GM12872 (cell line): Measurements from ENCODE around the gene PIK3C2G.

Experiments
- TF ChIP-seq, protein P1 (sequence below): IDR thresholded peaks from 3 replicates; pipeline ENCODE4 v1.5.1; 2011; ENCODE audit warnings: low read depth, mild to moderate bottlenecking, low read length, moderate library complexity; ENCODE audit not compliant: insufficient read depth

PIK3C2G gene

DNA sequence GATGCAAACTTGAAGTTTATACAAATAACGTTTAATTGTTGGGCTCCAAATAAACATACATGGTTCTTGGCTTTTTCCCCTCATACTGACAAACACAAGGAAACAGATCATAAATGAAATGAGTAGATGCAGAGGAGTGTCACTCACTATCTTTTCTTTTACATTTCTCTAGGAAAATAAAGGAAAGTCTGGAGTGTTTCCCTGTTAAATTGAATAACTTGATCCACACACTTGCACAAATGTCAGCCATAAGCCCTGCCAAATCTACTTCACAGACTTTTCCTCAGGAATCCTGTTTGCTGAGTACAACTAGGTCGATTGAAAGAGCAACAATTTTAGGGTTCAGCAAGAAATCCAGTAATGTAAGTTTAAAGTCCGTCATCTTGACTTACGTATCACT lies 301.2 kb downstream of the PIK3C2G start:
- TF ChIP-seq, protein P1, sequence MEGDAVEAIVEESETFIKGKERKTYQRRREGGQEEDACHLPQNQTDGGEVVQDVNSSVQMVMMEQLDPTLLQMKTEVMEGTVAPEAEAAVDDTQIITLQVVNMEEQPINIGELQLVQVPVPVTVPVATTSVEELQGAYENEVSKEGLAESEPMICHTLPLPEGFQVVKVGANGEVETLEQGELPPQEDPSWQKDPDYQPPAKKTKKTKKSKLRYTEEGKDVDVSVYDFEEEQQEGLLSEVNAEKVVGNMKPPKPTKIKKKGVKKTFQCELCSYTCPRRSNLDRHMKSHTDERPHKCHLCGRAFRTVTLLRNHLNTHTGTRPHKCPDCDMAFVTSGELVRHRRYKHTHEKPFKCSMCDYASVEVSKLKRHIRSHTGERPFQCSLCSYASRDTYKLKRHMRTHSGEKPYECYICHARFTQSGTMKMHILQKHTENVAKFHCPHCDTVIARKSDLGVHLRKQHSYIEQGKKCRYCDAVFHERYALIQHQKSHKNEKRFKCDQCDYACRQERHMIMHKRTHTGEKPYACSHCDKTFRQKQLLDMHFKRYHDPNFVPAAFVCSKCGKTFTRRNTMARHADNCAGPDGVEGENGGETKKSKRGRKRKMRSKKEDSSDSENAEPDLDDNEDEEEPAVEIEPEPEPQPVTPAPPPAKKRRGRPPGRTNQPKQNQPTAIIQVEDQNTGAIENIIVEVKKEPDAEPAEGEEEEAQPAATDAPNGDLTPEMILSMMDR = no peak

DNA sequence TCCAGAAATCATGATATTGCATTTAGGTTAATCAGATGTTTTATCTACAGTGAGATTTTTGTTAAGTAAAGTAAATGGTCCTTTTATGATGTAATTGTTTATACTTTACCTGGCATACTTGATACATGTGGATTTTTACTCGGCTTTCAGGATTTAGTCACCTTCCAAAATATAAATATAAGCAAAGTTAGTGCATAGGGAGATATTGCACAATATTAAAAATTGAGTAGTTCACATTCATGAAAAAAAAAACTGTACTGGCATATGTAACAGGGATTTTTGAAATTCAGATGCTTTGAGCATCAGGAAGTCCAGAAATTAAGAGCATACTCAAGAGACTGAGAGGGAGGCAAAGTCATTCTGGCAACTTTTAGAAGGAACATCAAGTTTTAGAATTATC lies 303.0 kb downstream of the PIK3C2G start:
- TF ChIP-seq, protein P1 = no peak

DNA sequence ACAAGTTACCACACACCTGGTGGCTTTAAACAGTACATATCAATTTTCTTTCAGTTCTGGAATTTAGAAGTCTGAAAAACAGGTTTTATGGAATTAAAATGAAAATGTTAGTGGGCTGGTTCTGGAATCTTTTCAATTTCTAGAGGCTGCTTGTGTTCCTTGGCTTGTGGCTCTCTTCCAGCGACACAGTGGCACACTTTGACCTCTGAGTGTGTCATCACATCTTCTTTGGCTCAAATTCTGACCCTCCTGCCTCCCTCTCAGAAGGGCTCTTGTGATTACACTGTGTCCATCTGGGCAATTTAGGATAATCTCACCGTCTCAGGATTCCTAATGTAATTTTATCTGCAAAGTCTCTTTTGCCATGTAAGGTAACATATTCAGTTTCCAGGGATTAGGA lies 306.5 kb downstream of the PIK3C2G start:
- TF ChIP-seq, protein P1 = no peak

DNA sequence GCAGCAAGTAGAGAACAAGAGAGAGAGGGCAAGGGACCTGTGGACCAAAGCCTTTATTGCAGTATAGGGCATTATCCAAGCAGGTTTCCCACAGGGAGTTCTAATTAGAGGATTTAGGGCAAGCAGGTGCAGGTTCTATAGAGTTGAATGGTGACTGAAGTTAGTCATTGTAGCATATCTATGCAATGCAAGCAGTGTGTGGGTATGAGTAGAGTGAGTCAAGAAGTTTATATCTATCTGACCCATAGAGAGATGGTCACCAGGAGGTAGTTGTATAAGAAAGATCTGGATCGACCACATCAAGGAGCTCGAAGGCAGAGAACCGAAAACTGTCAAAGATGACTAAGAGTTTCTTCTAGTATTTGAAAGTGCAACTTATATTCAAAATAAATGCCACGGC lies 309.2 kb downstream of the PIK3C2G start:
- TF ChIP-seq, protein P1 = no peak

DNA sequence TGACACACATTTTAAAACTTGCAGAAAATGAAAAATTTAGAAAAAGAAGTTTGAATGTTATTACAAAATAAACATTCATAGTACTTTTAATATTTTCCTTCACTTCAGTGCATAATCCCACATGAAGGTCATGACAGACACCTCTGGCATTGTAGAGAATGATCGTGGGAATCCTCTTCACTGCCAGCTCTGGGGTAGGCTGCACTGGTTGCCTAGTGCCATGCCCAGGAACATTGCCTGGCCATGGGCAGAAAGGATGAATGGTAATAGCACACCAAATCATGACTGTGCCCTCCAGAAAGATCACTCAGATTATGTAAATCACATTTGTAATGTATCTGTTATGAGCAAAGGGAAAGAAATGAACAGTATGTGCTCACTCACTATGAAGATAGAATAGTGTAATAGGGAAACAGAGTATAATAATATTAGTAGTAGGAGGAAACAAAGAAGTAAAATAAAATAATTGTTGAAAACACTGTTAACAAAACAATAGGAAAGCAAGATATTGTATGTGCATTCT lies 314.8 kb downstream of the PIK3C2G start:
- TF ChIP-seq, protein P1 = no peak

DNA sequence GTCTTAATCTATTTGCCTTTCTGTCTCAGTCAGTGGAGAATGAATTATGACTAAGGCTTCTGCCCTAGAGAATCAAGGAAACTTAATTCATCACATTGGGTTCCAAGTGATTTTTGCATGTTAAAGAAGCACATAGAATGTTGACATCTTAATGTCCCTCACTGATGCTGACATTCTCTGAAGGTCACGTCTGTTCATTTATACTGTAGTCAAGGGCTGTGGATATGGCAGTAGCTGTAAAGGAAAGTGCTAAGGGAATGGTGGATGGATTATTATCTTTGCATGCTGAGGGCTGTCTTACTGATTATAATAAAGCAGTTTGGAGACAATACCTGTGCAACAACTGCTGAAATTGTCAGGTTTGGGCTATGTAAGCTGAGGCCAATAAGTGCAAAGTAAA lies 315.3 kb downstream of the PIK3C2G start:
- TF ChIP-seq, protein P1 = no peak

DNA sequence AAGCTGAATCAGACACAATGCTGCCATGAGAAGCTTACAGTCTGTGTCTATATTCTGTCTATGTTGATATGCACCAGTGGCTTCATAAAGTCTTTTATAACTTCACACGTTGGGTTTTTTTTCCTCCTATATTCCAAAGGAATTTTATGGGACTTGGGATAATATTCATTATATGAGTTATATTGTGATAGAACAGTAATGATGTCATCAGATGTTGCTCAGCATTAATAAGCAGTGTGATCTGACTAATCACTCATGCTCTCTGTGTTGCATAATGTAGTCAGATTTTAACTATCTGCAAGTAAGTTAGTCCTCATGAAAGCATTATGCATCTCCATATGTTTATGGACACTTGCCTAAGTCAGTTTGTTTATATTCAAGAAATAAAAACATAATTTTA lies 316.9 kb downstream of the PIK3C2G start:
- TF ChIP-seq, protein P1 = no peak

DNA sequence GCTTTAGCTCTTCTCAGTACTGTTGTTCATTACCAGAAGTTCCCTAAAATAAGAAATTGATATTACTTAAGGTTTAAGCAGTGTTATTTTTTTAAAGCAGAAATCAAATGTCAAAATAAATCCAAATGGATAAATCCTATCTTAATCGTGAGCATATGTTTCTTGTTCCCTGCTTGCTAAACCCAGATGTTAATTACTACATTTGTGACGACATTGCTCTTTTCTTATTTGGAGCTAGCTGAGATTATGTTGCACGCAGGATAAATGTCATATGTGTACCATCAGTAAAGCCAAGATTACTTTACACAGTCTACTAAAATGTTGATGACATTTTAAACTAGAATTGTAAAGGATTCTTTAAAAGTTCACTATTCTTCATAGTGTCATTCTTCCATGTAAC lies 319.0 kb downstream of the PIK3C2G start:
- TF ChIP-seq, protein P1 = no peak
